Loucy (cell line): Measurements from ENCODE around the gene VPREB3.

Source experiments
- H2AFZ ChIP-seq: fragments of 200-600 bp; sonication (generic); 2 replicates; pipeline ENCODE4 v1.6.0; 2016; ENCODE audit warnings: antibody characterized with exemption, mild to moderate bottlenecking, low read length, moderate library complexity
- H3F3A ChIP-seq: fragments of 200-600 bp; 2 replicates; pipeline ENCODE4 v1.6.0; 2016; ENCODE audit warnings: antibody characterized with exemption, low read depth, mild to moderate bottlenecking
- H3K27me3 ChIP-seq: fragments of 200-600 bp; sonication (generic); 2 replicates; pipeline ENCODE4 v1.6.1; 2014; ENCODE audit warnings: low read length, mild to moderate bottlenecking; ENCODE audit not compliant: insufficient read depth, poor library complexity, severe bottlenecking
- H3K36me3 ChIP-seq: fragments of 200-600 bp; sonication (generic); 2 replicates; pipeline ENCODE4 v1.6.1; 2016; ENCODE audit warnings: low read length; ENCODE audit not compliant: insufficient read depth
- H3K4me1 ChIP-seq: fragments of 200-600 bp; sonication (generic); 2 replicates; pipeline ENCODE4 v1.5.1; 2014; ENCODE audit warnings: low read length, mild to moderate bottlenecking; ENCODE audit not compliant: insufficient read depth, poor library complexity, severe bottlenecking
- H3K4me2 ChIP-seq: fragments of 200-600 bp; sonication (generic); 2 replicates; pipeline ENCODE4 v1.6.0; 2014; ENCODE audit warnings: antibody characterized with exemption, low read length, low read depth, mild to moderate bottlenecking; ENCODE audit not compliant: poor library complexity, severe bottlenecking
- H3K4me3 ChIP-seq: fragments of 200-600 bp; sonication (generic); 2 replicates; pipeline ENCODE4 v1.5.1; 2014; ENCODE audit warnings: low read length, mild to moderate bottlenecking, mixed read lengths; ENCODE audit not compliant: poor library complexity, severe bottlenecking
- H3K79me2 ChIP-seq: fragments of 200-600 bp; sonication (generic); 2 replicates; pipeline ENCODE4 v1.6.1; 2014; ENCODE audit warnings: low read length; ENCODE audit not compliant: insufficient read depth
- H3K9ac ChIP-seq: fragments of 200-600 bp; sonication (generic); 2 replicates; pipeline ENCODE4 v1.6.0; 2014; ENCODE audit warnings: mild to moderate bottlenecking, low read depth, low read length, moderate library complexity; ENCODE audit not compliant: poor library complexity, severe bottlenecking
- H3K9me2 ChIP-seq: fragments of 200-600 bp; sonication (generic); replicated peaks from 2 replicates; pipeline ENCODE4 v1.6.1; 2016; ENCODE audit warnings: low read depth, low read length, mixed read lengths
- H3K9me3 ChIP-seq: fragments of 200-600 bp; sonication (generic); 2 replicates; pipeline ENCODE4 v1.6.1; 2014; ENCODE audit warnings: mild to moderate bottlenecking, antibody characterized with exemption, low read length, low read depth; ENCODE audit not compliant: insufficient read depth
- H4K20me1 ChIP-seq: fragments of 200-600 bp; sonication (generic); 2 replicates; pipeline ENCODE4 v1.6.0; 2014; ENCODE audit warnings: antibody characterized with exemption, low read length, mild to moderate bottlenecking; ENCODE audit not compliant: insufficient read depth, poor library complexity, severe bottlenecking
- CTCF ChIP-seq: fragments of 200-600 bp; sonication (generic); conservative IDR thresholded peaks from 2 replicates; pipeline ENCODE4 v1.5.1; 2014; ENCODE audit warnings: mild to moderate bottlenecking, antibody characterized with exemption, low read length
- EZH2phosphoT487 ChIP-seq: fragments of 200-600 bp; IDR thresholded peaks from 2 replicates; pipeline ENCODE4 v1.6.1; 2018; ENCODE audit warnings: antibody characterized with exemption, mild to moderate bottlenecking, moderate library complexity, borderline replicate concordance

Gene VPREB3

GRCh38 chr22:23782252-23782651 is 28.0 kb upstream of the VPREB3 start:
- Histone ChIP-seq H3K4me1 (peaks cover 7% of the 10 kb centered on the region), H3K9ac (no peak overlapping the region)

GRCh38 chr22:23781511-23782183 is 27.4 kb upstream of the VPREB3 start:
- H3F3A ChIP-seq, result no peaks in the 10 kb centered on the region
- H3K9ac ChIP-seq, result no peak overlapping the region
- no peak overlapping the region for H2AFZ ChIP-seq

More at GRCh38 chr22:23782252-23782651, 28.0 kb upstream of the VPREB3 start:
- Histone ChIP-seq H3K9me2 (no peaks in the 10 kb centered on the region), H3F3A (no peaks in the 10 kb centered on the region), H3K79me2 (0 out of 2 replicates have a peak, but pooled peaks cover under 1% of the 10 kb centered on the region), H2AFZ (no peak overlapping the region), H3K36me3 (no peaks in the 10 kb centered on the region), H4K20me1 (no peaks in the 10 kb centered on the region), H3K4me3 (no peak overlapping the region), H3K4me2 (no peak overlapping the region), H3K27me3 (no peaks in the 10 kb centered on the region), H3K9me3 (no peaks in the 10 kb centered on the region)
- TF ChIP-seq CTCF, result no peak
- no peak for TF ChIP-seq EZH2phosphoT487

GRCh38 chr22:23781065-23781464 is 26.8 kb upstream of the VPREB3 start:
- TF ChIP-seq EZH2phosphoT487, result no peak
- TF ChIP-seq CTCF, result no peak
- Histone ChIP-seq H3K36me3 (no peaks in the 10 kb centered on the region), H3K79me2 (no peaks in the 10 kb centered on the region), H3K9me2 (no peaks in the 10 kb centered on the region), H4K20me1 (no peaks in the 10 kb centered on the region), H3K4me3 (no peak overlapping the region), H3K27me3 (no peaks in the 10 kb centered on the region), H3K9me3 (no peaks in the 10 kb centered on the region), H3K9ac (no peak overlapping the region), H2AFZ (no peak overlapping the region), H3K4me1 (peaks cover 5% of the 10 kb centered on the region), H3K4me2 (no peak overlapping the region), H3F3A (no peaks in the 10 kb centered on the region)

More at GRCh38 chr22:23781511-23782183, 27.4 kb upstream of the VPREB3 start:
- Histone ChIP-seq H4K20me1 (no peaks in the 10 kb centered on the region), H3K9me2 (no peaks in the 10 kb centered on the region), H3K27me3 (no peaks in the 10 kb centered on the region), H3K4me3 (no peak overlapping the region), H3K4me2 (no peak overlapping the region), H3K79me2 (no peaks in the 10 kb centered on the region), H3K4me1 (peaks cover 6% of the 10 kb centered on the region), H3K9me3 (no peaks in the 10 kb centered on the region), H3K36me3 (no peaks in the 10 kb centered on the region)
- no peak for TF ChIP-seq CTCF
- no peak for TF ChIP-seq EZH2phosphoT487
